ENCODE results near the gene OSBPL5. TPM values are rescaled to one million over a fixed set of nuclear protein-coding genes. Genes with fewer than 3 reads are reported as not detected.

OSBPL5 gene
- total RNA-seq, 1 experiment from 2014 or later: 11.0 TPM

DNA sequence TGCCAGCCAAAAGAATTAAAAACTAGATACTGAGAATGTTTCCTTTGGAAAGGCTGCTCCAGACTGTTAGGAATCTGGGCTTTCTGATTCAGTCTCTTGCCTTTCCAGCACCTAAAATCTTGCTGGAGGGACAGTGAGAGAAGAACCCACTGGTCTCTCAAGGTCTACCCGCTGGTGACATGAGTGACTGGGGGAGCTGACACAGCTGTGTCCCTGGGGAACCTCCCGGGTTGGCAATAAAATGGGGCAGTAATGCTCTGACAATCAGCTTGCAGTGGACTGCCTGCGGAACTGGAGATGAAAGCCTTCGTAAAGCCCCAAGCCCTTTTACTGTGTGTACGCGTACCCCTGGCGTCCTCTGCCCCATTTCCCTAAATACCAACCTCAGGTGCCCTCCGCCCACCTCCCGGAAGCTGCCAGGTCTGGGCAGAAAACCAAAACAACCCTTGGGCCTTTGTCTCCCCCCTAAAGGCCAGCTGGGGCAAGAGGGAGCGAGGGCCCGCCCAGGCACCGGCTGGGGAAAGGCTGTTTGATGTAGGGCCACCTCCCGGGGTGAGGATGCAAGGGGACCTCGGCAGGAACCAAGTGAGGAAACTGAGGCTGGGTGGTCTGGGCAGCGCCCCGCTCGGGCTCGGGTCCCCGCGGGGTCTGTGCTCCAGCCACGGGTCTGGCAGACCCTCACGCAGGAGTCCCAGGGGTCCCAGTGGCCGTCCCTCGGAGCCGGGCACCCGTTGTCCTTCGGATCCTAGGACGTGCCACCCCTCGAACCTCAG, 108.6 kb downstream of the OSBPL5 start:
- Histone ChIP-seq H3K36me3 (peaks cover 20% of the 10 kb centered on the region), H3K4me3 (peak overlapping the region; percentile 92), H3K27me3 (no peaks in the 10 kb centered on the region), H3K9me3 (no peaks in the 10 kb centered on the region)
- DNase-seq: no peak

DNA sequence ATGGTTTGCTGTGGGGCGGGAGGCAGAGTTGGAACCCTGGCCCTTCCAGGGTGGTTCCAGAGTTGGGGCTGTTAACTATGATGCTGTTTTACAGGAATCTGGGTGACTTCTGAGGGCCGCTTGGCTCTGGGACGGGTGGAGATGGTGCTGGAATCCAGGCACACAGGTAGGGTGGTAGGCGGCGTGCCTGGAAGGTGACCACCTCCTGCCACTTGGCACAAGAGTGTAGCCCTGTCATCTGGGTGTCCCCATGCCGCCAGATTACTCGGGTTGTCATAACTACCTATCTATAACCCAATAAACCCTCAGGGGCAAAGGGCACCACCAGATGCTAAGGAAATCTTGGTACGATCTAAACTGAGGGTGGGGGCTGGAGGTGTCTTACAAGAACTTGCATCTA, 109.2 kb downstream of the OSBPL5 start:
- DNase-seq: no peak
- no peaks in the 10 kb centered on the region for H3K27me3 ChIP-seq
- peak overlapping the region; percentile 92 for H3K4me3 ChIP-seq
- H3K9me3 ChIP-seq: no peaks in the 10 kb centered on the region
- peaks cover 20% of the 10 kb centered on the region for H3K36me3 ChIP-seq

DNA sequence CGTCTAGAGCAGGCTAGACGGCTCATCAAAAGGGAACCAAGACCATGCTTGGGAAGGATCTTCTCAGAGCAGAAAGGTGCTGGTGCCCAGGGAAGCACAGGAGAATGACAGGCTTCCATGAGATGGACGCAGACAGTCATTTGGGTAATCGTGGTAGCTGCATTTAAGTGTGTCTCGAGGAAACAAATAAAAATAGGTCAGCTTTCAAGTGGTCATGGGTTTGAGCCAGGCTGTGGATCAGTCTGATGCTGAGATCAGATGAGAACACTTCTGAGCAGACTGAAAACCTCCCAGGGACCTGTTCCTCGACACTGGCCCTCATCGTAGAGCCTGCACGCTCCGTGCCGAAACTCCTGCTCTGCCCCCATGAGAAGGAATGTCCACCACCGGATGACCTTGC, 112.5 kb downstream of the OSBPL5 start:
- Histone ChIP-seq H3K4me3 (no peak overlapping the region), H3K27me3 (no peaks in the 10 kb centered on the region), H3K9me3 (no peaks in the 10 kb centered on the region), H3K36me3 (peaks cover 25% of the 10 kb centered on the region)
- DNase-seq: no peak

DNA sequence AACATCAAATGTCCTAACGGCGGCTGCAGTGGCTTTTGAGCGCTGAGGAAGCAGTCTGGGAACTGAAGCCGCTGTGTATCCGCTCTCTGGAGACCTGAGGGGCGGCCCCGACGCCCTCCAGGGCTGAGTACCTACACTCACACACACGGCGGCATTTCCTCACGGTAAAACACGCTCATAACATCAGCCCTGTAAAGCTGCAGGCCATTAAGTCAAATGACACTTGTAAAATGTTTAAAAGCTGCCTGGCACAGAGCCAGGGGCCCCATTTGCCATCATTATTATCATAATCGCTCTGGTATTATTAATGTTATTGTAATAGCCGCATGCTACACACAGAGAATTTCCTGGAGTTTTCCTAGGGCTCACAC, 113.0 kb downstream of the OSBPL5 start:
- H3K4me3 ChIP-seq: no peak overlapping the region
- DNase-seq: no peak
- no peaks in the 10 kb centered on the region for H3K9me3 ChIP-seq
- no peaks in the 10 kb centered on the region for H3K27me3 ChIP-seq
- peaks cover 25% of the 10 kb centered on the region for H3K36me3 ChIP-seq

DNA sequence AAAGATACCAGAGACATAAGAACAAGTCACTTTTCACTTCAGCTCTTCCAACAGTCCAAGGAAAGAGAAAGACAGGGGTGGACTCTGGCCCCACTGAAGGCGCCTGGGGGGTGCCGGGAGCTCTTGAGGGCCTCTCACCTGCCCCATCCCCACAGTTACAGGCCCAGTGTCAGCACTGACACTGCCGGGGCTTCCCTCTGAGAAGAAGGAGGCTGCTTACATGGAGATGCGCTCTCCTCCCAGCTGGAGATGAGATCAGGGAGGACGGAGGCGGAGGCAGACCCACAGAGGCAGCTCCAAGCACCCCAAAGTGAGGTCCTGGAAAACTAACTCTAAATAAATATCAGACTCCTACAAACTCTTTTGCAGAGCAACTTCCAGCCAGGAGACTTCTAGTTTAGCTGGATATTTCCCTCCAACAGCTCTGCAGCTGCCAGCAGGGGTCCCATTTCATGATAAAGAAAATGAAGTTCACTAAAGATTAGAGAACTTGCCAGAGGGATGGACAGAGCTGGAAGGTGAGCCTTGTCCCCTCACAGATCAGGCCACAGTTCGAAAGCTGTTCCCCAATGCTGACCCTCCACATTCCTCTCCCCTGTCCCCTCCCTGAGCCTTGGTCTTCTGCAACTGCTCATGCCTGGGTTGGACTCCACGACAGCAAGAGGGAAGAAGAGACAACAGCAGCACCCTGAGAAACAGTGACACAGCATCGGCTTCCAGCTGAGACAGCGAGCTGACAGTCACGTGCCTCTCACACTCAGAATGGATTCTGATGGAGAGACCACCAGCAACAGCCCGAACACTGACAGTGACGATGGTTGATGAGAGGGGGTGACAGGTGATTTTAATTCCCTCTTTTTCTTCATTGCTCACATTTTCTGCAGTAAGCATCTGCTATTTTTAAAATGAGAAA, 113.7 kb downstream of the OSBPL5 start:
- Histone ChIP-seq H3K9me3 (no peaks in the 10 kb centered on the region), H3K4me3 (no peak overlapping the region), H3K27me3 (no peaks in the 10 kb centered on the region), H3K36me3 (peaks cover 29% of the 10 kb centered on the region)
- no peak for DNase-seq

DNA sequence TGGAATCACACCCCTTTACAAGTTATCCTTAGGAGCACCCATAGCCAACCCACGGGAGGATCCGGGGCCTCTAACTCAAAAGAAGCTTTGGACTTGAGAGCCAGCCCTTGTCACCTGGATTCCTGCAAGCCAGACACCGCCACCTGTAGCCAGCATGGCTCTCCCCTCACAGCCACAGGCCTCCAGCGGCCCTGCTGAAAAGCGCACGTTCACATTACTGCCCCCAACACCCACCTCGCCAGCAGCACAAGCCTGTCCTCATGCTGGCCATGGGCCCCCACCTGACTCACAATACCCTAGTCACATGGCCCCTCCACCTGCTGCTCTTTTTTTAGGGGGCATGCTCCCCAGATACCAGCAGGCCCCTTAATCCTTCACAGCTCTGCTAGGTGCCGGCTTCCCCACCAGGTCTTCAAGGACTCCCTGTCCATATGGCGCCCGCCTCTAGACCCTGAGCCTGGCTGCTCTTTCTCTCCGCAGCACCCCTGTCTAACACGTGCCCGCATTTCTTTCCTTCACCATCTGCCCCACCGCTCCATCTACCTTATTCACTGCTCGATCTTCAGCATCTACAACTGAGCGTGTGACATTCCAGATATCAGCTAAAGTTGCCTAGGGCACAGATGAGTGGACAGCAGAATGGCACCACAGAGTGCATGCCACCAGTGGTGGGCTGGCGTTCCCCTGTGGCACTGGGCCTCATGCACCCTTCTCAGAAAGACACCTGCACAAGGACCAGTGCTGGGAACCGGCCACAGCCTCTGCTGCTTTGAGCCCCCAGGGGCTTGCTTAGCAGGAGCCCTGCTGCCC, 114.5 kb downstream of the OSBPL5 start:
- H3K9me3 ChIP-seq: no peaks in the 10 kb centered on the region

DNA sequence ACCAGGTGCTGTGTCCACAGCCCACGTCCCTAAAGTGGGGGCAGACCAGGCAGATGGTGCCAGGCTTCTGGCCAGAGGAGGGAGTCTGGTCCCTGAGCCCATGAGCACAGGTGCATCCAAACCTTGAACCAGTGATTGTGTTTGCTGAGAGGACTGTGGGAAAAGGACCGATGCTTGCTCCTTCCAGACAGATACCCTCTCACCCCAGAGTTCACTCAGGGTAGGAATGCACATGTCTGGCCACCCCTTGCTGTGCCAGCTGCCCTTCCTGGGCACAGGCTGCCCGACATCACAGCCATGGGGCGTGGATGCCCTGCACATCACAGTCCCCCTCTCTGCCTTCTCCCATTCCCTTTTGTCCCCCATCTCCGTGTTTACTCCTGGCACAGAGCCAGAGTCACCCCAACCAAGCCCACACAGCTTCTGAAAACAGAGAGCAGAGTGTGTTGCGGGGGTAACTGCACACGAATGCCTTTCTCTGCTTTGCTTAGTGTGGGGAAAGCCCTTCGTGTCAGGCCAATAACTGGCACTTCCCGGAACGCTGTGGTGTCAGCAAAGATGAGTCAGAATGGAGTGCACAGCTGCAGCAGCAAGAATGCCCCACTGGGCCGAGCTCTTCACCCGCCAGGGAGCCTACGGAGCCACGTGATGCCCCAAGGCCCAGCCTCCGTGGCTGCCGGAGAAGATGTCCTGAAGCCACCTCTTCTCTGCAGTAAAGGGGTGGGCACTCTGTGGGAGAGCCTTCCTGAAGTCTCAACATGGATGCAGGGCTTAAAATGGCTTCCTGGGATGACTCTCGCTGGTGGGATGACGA, 115.5 kb downstream of the OSBPL5 start:
- peak; percentile 93 for DNase-seq
- H3K9me3 ChIP-seq: no peaks in the 10 kb centered on the region
- H3K27me3 ChIP-seq: no peaks in the 10 kb centered on the region
- H3K4me3 ChIP-seq: no peak overlapping the region
- H3K36me3 ChIP-seq: peaks cover 38% of the 10 kb centered on the region

More for the DNA sequence above, 114.5 kb downstream of the OSBPL5 start:
- DNase-seq: no peak
- peaks cover 37% of the 10 kb centered on the region for H3K36me3 ChIP-seq
- H3K27me3 ChIP-seq: no peaks in the 10 kb centered on the region
- no peak overlapping the region for H3K4me3 ChIP-seq

DNA sequence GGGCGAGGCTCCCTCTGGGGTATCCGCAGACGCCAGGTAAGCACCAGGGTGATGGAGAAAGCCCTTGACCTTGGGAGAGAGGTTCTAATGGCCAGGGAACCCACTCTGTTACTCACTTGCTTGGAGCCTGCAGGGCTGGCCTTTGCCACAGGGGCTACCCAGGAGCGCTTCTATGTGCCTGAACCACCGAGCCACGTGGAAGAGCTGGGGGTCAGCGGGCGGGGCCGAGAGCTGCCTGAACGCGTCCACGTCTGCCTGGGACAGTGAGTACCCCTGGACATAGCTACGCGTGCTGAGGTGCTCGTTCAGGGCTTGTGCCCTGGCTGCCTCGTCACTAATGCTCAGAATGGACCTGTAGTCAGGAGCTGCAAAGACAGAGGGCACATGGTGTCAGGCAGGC, 117.5 kb downstream of the OSBPL5 start:
- no peak for DNase-seq
- no peaks in the 10 kb centered on the region for H3K9me3 ChIP-seq

DNA sequence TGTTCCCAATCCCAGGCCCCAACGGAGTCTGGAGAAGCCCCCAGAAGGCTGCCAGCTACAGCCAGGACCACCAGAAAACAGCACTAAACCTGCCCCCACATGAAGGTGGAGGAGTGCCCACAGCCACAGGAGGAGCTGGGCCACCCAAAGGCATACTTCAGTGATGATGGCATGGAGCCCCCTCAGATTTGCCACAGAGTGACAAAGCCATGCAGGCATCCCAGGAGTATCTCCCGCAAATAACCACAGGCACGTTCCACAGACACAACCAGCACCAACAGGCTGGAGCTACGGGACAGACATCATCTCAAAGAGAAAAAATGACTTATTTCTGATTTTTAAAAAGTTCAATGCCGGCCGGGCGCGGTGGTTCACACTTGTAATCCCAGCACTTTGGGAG, 118.5 kb downstream of the OSBPL5 start:
- no peaks in the 10 kb centered on the region for H3K27me3 ChIP-seq
- no peak for DNase-seq
- no peaks in the 10 kb centered on the region for H3K9me3 ChIP-seq
- H3K4me3 ChIP-seq: no peak overlapping the region
- peaks cover 29% of the 10 kb centered on the region for H3K36me3 ChIP-seq

More for the DNA sequence above, 117.5 kb downstream of the OSBPL5 start:
- Histone ChIP-seq H3K36me3 (peaks cover 29% of the 10 kb centered on the region), H3K27me3 (no peaks in the 10 kb centered on the region), H3K4me3 (no peak overlapping the region)

DNA sequence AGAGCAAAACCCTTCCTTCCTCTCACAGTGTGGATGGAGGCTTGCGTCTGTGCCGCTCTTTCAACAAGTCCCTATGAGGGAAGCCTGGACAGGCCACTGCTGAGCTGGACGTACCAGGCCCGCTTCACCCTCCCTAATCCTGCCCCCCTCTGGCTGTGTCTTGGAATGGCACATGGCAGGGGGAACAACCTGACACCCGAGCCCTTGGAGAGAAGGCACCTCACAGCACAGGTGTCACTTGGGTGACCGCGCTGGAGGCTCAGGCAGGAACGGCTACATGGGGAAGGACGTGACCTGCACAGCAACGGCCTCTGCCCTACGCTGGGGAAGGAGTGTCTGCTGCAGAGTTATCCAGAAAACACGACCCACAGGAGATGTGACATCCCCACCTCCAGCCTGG, 118.9 kb downstream of the OSBPL5 start:
- Histone ChIP-seq H3K4me3 (no peak overlapping the region), H3K9me3 (no peaks in the 10 kb centered on the region), H3K27me3 (no peaks in the 10 kb centered on the region), H3K36me3 (peaks cover 31% of the 10 kb centered on the region)
- no peak for DNase-seq

DNA sequence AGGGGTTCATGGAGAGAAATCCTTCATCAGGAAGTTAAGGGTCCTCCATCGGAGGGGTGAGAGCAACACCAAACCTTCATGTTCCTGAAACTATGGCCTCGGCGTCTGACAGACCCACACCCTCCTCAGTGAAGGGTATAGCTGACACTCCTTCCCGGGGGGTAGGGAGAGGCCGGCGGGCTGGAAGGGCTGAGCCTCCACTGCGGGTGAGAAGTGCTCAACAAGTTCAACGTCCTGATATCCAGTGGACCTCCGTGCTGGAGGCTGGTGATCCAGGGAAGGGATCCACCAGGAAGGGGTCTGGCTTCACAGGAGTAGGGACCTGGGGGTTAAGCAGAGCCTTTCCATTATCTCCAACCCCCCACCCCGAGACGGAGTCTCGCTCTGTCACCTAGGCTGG, 120.2 kb downstream of the OSBPL5 start:
- Histone ChIP-seq H3K36me3 (peaks cover 44% of the 10 kb centered on the region), H3K4me3 (no peak overlapping the region), H3K27me3 (no peaks in the 10 kb centered on the region), H3K9me3 (no peaks in the 10 kb centered on the region)
- no peak for DNase-seq

DNA sequence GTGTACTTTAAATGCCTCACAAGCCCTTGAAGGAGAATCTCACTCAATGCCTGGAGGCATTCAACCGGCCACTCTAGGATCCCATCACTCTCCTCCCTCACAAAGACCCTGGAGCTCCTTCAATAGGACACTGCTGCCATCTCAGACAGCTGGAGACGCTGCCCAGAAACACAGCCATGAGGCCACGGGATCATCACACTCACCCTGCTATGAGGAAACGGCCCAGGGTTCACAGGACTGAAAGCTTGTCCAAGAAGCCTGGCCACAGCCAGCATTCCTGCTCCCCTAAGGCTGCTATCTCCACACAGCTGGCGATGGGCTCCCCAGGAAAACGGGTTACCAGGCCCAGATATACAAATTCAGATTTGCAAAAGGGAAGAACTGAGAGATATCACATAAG, 121.1 kb downstream of the OSBPL5 start:
- Histone ChIP-seq H3K9me3 (no peaks in the 10 kb centered on the region), H3K4me3 (no peak overlapping the region), H3K36me3 (peaks cover 47% of the 10 kb centered on the region), H3K27me3 (no peaks in the 10 kb centered on the region)
- peak; percentile 65 for DNase-seq

DNA sequence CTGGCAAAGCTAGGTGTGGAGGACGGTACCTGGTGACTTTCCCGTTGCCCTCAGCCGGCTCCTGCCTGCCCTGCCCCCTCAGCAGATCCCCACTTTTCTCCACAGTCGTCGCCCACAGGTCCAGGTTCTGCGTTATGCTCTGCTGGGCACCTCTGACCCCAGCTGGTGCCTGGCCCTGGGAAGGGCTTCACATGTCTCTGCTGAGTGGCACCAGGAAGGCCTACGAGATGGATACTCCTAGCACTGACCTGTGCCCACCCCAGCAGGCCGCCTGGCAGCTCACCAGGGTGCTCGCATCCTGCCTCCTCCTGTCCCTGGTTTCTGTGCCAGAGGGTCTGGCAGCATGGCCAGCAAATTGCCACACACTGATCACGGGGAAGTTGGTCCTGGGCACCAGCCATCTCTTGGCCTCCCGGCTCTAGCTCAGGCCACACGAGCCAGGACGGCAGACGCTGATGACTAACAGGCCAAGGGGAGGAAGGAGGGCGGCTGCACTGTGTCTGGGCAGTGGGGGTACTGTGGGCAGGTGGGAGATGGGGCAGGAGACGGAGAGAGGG, 121.7 kb downstream of the OSBPL5 start:
- peak; percentile 96 for DNase-seq
- Histone ChIP-seq H3K4me3 (no peak overlapping the region), H3K9me3 (no peaks in the 10 kb centered on the region), H3K36me3 (peaks cover 53% of the 10 kb centered on the region), H3K27me3 (no peaks in the 10 kb centered on the region)

DNA sequence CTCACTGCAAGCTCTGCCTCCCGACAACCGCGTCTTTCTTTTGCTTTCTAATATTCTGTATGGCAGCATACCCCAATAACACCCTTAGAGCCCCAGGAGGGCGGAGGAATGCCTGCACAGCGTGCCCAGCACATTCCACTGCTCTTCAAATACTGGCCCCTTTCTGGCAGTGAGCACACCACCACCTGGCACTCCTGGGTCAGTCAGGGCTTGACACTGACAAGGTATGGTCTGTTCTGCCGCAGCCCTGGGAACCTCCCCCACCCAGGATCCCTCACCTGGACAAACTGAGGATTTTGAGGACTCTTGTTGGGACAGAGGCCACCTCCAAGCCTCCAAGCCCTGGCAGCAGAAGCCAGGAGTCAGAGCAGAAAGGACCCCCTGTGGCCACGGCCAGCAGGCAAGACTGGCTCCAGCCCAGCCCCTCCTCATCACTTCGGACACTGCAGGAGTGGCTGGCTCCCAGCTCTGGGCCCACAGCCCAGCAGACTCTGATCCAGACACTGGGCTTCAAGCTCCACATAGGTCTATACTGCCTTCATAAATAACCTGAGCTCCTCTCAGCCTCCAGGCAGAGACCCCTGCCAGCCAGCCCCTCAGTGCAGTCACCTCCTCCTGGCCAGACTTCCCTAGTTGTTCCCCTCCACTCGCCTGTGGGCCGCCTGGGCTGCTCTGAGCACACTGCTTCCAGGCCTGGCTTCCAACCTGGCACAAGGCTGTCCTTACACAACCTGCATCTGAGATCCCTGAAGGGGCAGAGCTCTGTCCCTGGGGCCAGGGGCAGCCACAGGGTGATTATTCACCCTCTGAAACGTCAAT, 122.4 kb downstream of the OSBPL5 start:
- Histone ChIP-seq H3K9me3 (no peaks in the 10 kb centered on the region), H3K4me3 (no peak overlapping the region), H3K27me3 (no peaks in the 10 kb centered on the region), H3K36me3 (peaks cover 58% of the 10 kb centered on the region)
- DNase-seq: peak; percentile 69
